Germinal center (tissue), 1 donor: ENCODE measurements around the gene GRID2.

Experiments used
- DNase-seq: peaks from one replicate; pipeline ENCODE4 v3.0.0; 2012; ENCODE audit warnings: mixed read lengths, low spot score

GRID2 gene

GRCh38 chr4:93748373-93749291 lies 1444.9 kb downstream of the GRID2 start:
- no peak for DNase-seq

GRCh38 chr4:93749292-93749761 lies 1445.6 kb downstream of the GRID2 start:
- no peak for DNase-seq

- DNase-seq = no peak
Observed at GRCh38 chr4:93751411-93751810, 1447.6 kb downstream of the GRID2 start.

GRCh38 chr4:93756101-93756500 lies 1452.3 kb downstream of the GRID2 start:
- no peak for DNase-seq

GRCh38 chr4:93759506-93759905 lies 1455.7 kb downstream of the GRID2 start:
- no peak for DNase-seq

- no peak for DNase-seq
Observed at GRCh38 chr4:93760284-93760683, 1456.5 kb downstream of the GRID2 start.

- DNase-seq = no peak
Observed at GRCh38 chr4:93761286-93761685, 1457.5 kb downstream of the GRID2 start.

GRCh38 chr4:93764639-93765246 lies 1461.0 kb downstream of the GRID2 start:
- peak; percentile 18 for DNase-seq

- DNase-seq = no peak
Observed at GRCh38 chr4:93767917-93768316, 1464.2 kb downstream of the GRID2 start.

- no peak for DNase-seq
Observed at GRCh38 chr4:93770201-93770600, 1466.4 kb downstream of the GRID2 start.

GRCh38 chr4:93771640-93772411 lies 1468.1 kb downstream of the GRID2 start:
- no peak for DNase-seq

GRCh38 chr4:93772858-93773257 lies 1469.1 kb downstream of the GRID2 start:
- DNase-seq = no peak

GRCh38 chr4:93775551-93775950 lies 1471.8 kb downstream of the GRID2 start:
- DNase-seq = no peak

- DNase-seq = no peak
Observed at GRCh38 chr4:93776386-93777080, 1472.8 kb downstream of the GRID2 start.

- DNase-seq = no peak
Observed at GRCh38 chr4:93777081-93777460, 1473.3 kb downstream of the GRID2 start.

- DNase-seq = no peak
Observed at GRCh38 chr4:93779228-93779627, 1475.5 kb downstream of the GRID2 start.

- DNase-seq = no peak
Observed at GRCh38 chr4:93780080-93780479, 1476.3 kb downstream of the GRID2 start.

GRCh38 chr4:93781198-93781597 lies 1477.4 kb downstream of the GRID2 start:
- DNase-seq = no peak

- no peak for DNase-seq
Observed at GRCh38 chr4:93786149-93786548, 1482.4 kb downstream of the GRID2 start.

GRCh38 chr4:93788712-93789111 lies 1484.9 kb downstream of the GRID2 start:
- no peak for DNase-seq

GRCh38 chr4:93791570-93792195 lies 1487.9 kb downstream of the GRID2 start:
- peak; percentile 7 for DNase-seq
